IMR-90 (cell line): ENCODE data around the gene OR52N2. TPM values are rescaled to one million over a fixed set of nuclear protein-coding genes. Genes with fewer than 3 reads are reported as not detected.

Source experiments
- ATAC-seq: fragments of 200-7000 bp; cut with Tn5 transposase; 2 replicates; pipeline ENCODE4 v1.9.1; 2020; ENCODE audit warnings: low read depth, mild to moderate bottlenecking, moderate library complexity
- BruUV-seq: library from RNA; stranded (reverse); fragments of 400-500 nt; replicated peaks from 2 replicates; lab custom pipeline; 2021; lab: Mats Ljungman, UMichigan
- CTCF ChIA-PET: fragments of 300-600 bp; formaldehyde crosslinking; extraction: SDS; loops from one replicate; lab custom pipeline; 2021; ENCODE audit warnings: antibody characterized with exemption; lab: Yijun Ruan, JAX
- POLR2A ChIA-PET: fragments of 300-600 bp; sonication (Branson Sonifier 250); formaldehyde crosslinking; loops from one replicate; lab custom pipeline; 2022; ENCODE audit warnings: antibody characterized with exemption; ENCODE audit not compliant: unreplicated experiment; lab: Charles Lee
- DNase-seq: peaks from one replicate; pipeline ENCODE4 v3.0.0; 2013
- H2AFZ ChIP-seq: replicated peaks from 2 replicates; pipeline ENCODE3; 2013; ENCODE audit warnings: low read length, mild to moderate bottlenecking; ENCODE audit not compliant: poor library complexity
- H2AK5ac ChIP-seq: 2 replicates; pipeline ENCODE4 v1.6.1; 2013; ENCODE audit warnings: low read depth, low read length, inconsistent platforms
- H2AK9ac ChIP-seq: replicated peaks from 2 replicates; pipeline ENCODE3; 2013; ENCODE audit warnings: mild to moderate bottlenecking, low read depth, low read length, moderate library complexity; ENCODE audit not compliant: poor library complexity
- H2BK120ac ChIP-seq: 2 replicates; pipeline ENCODE4 v1.6.1; 2013; ENCODE audit warnings: low read depth, low read length, inconsistent platforms
- H2BK15ac ChIP-seq: 3 replicates; pipeline ENCODE4 v1.6.1; 2013; ENCODE audit warnings: low read depth, low read length, inconsistent platforms
- H2BK20ac ChIP-seq: 2 replicates; pipeline ENCODE4 v1.6.1; 2013; ENCODE audit warnings: low read depth, mild to moderate bottlenecking, inconsistent platforms, low read length, moderate library complexity
- H2BK5ac ChIP-seq: 2 replicates; pipeline ENCODE4 v1.6.1; 2013; ENCODE audit warnings: mild to moderate bottlenecking, low read depth, low read length, inconsistent platforms; ENCODE audit not compliant: poor library complexity, severe bottlenecking
- H3K14ac ChIP-seq: replicated peaks from 2 replicates; pipeline ENCODE4 v1.6.1; 2013; ENCODE audit warnings: low read depth, low read length, inconsistent platforms
- H3K18ac ChIP-seq: 2 replicates; pipeline ENCODE4 v1.6.1; 2013; ENCODE audit warnings: low read depth, low read length, control low read depth
- H3K23ac ChIP-seq: 2 replicates; pipeline ENCODE4 v1.6.1; 2013; ENCODE audit warnings: low read depth, low read length, inconsistent platforms
- H3K27ac ChIP-seq: 2 replicates; pipeline ENCODE4 v1.5.1; 2013; ENCODE audit warnings: mild to moderate bottlenecking, control low read depth, low read length; ENCODE audit not compliant: insufficient read depth
- H3K27me3 ChIP-seq: 2 replicates; pipeline ENCODE4 v1.6.1; 2013; ENCODE audit warnings: low read length; ENCODE audit not compliant: control insufficient read depth, insufficient read depth
- H3K36me3 ChIP-seq: 2 replicates; pipeline ENCODE4 v1.6.1; 2013; ENCODE audit warnings: low read length, mixed read lengths; ENCODE audit not compliant: control insufficient read depth, insufficient read depth
- H3K4ac ChIP-seq: 2 replicates; pipeline ENCODE4 v1.6.1; 2013; ENCODE audit warnings: low read depth, low read length, inconsistent platforms
- H3K4me1 ChIP-seq: 2 replicates; pipeline ENCODE4 v1.6.1; 2013; ENCODE audit warnings: low read length, mixed read lengths; ENCODE audit not compliant: control insufficient read depth, insufficient read depth
- H3K4me2 ChIP-seq: 2 replicates; pipeline ENCODE4 v1.6.1; 2013; ENCODE audit warnings: low read depth, mild to moderate bottlenecking, control low read depth, low read length, moderate library complexity
- H3K4me3 ChIP-seq: 2 replicates; pipeline ENCODE4 v1.5.1; 2013; ENCODE audit warnings: low read depth, mild to moderate bottlenecking, control low read depth, low read length, moderate library complexity; ENCODE audit not compliant: insufficient read depth
- H3K56ac ChIP-seq: 2 replicates; pipeline ENCODE4 v1.6.1; 2013; ENCODE audit warnings: low read length, inconsistent platforms; ENCODE audit not compliant: insufficient read depth; ENCODE audit errors: extremely low read depth
- H3K79me1 ChIP-seq, 2 experiments: 2 replicates each; pipeline ENCODE4 v1.6.1; 2013; ENCODE audit warnings: low read length in 2 of 2, inconsistent platforms in 1 of 2, low read depth in 1 of 2
- H3K9ac ChIP-seq: 2 replicates; pipeline ENCODE4 v1.6.1; 2013; ENCODE audit warnings: low read depth, low read length, control low read depth
- H3K9me1 ChIP-seq: 2 replicates; pipeline ENCODE4 v1.6.1; 2013; ENCODE audit warnings: low read length, inconsistent platforms; ENCODE audit not compliant: insufficient read depth
- H3K9me3 ChIP-seq: 2 replicates; pipeline ENCODE4 v1.6.1; 2013; ENCODE audit warnings: low read length; ENCODE audit not compliant: control insufficient read depth, insufficient read depth
- H4K20me1 ChIP-seq: 2 replicates; pipeline ENCODE4 v1.6.1; 2013; ENCODE audit warnings: low read length, inconsistent platforms; ENCODE audit not compliant: insufficient read depth
- H4K5ac ChIP-seq: 2 replicates; pipeline ENCODE4 v1.6.1; 2013; ENCODE audit warnings: mild to moderate bottlenecking, low read depth, low read length, control low read depth
- H4K8ac ChIP-seq, 2 experiments: 2 replicates each; pipeline ENCODE4 v1.6.1; 2013; ENCODE audit warnings: low read depth in 2 of 2, low read length in 2 of 2, control low read depth in 1 of 2, inconsistent platforms in 1 of 2
- H4K91ac ChIP-seq: 2 replicates; pipeline ENCODE4 v1.6.1; 2013; ENCODE audit warnings: low read depth, low read length, inconsistent platforms; ENCODE audit not compliant: insufficient read depth
- BHLHE40 ChIP-seq: fragments of 150-350 bp; IDR thresholded peaks from 2 replicates; pipeline ENCODE4 v1.6.1; 2016; ENCODE audit warnings: mild to moderate bottlenecking, low read depth, low read length
- CEBPB ChIP-seq: IDR thresholded peaks from 2 replicates; pipeline ENCODE4 v1.6.1; 2012; ENCODE audit warnings: low read depth, low read length, improper control_type of control experiment
- CHD1 ChIP-seq: IDR thresholded peaks from 2 replicates; pipeline ENCODE4 v1.6.1; 2012; ENCODE audit warnings: low read depth, low read length, improper control_type of control experiment
- FOS ChIP-seq: fragments of 150-350 bp; IDR thresholded peaks from 2 replicates; pipeline ENCODE4 v1.6.1; 2016; ENCODE audit warnings: low read depth, low read length
- MAFK ChIP-seq: IDR thresholded peaks from 2 replicates; pipeline ENCODE4 v1.6.1; 2012; ENCODE audit warnings: low read depth, low read length, improper control_type of control experiment
- MAZ ChIP-seq: IDR thresholded peaks from 2 replicates; pipeline ENCODE4 v1.6.1; 2012; ENCODE audit warnings: low read depth, mild to moderate bottlenecking, low read length, improper control_type of control experiment, moderate library complexity, borderline replicate concordance
- MXI1 ChIP-seq: IDR thresholded peaks from 2 replicates; pipeline ENCODE4 v1.6.1; 2012; ENCODE audit warnings: low read depth, mild to moderate bottlenecking, low read length, moderate library complexity, borderline replicate concordance
- NFE2L2 ChIP-seq: fragments of 150-350 bp; IDR thresholded peaks from 2 replicates; pipeline ENCODE4 v1.6.1; 2016; ENCODE audit warnings: low read depth, mild to moderate bottlenecking, low read length
- POLR2A ChIP-seq: IDR thresholded peaks from 2 replicates; pipeline ENCODE4 v1.6.1; 2012; ENCODE audit warnings: mild to moderate bottlenecking, low read depth, low read length
- RAD21 ChIP-seq: IDR thresholded peaks from 2 replicates; pipeline ENCODE4 v1.6.1; 2012; ENCODE audit warnings: low read length, improper control_type of control experiment
- RCOR1 ChIP-seq: IDR thresholded peaks from 2 replicates; pipeline ENCODE4 v1.6.1; 2012; ENCODE audit warnings: mild to moderate bottlenecking, low read length, improper control_type of control experiment; ENCODE audit not compliant: insufficient replicate concordance
- RFX5 ChIP-seq: IDR thresholded peaks from 2 replicates; pipeline ENCODE4 v1.8.0; 2012; ENCODE audit warnings: low read depth, mild to moderate bottlenecking, low read length, moderate library complexity
- SMC3 ChIP-seq: fragments of 150-350 bp; IDR thresholded peaks from 2 replicates; pipeline ENCODE4 v1.6.1; 2016; ENCODE audit warnings: low read depth, mild to moderate bottlenecking, antibody characterized with exemption, low read length, moderate library complexity
- WGBS, 2 experiments: methylation state at CpG; one replicate each; pipeline versions ENCODE4 v1.1.5 to v1.1.7; 2013; ENCODE audit warnings: missing lambda C conversion rate in 2 of 2; ENCODE audit not compliant: insufficient read length in 1 of 2; ENCODE audit errors: extremely low coverage in 2 of 2; 5-methylcytosine and 5-hydroxymethylcytosine counted together
- dilution Hi-C: fragments of 300-500 bp; cut with HindIII; formaldehyde crosslinking; loops from one replicate; pipeline ENCODE4 v1.14.3; 2018; ENCODE audit warnings: low sequenced_read_pairs; ENCODE audit not compliant: unreplicated experiment
- in situ Hi-C: fragments of 300-500 bp; cut with MboI; formaldehyde crosslinking; loops from 3 replicates; pipeline ENCODE4 v1.14.3; 2019; ENCODE audit warnings: low sequenced_read_pairs, inconsistent platforms, mixed read lengths
- intact Hi-C: fragments of 100-400 bp; cut with micrococcal nuclease; formaldehyde crosslinking; loops from 2 replicates; pipeline ENCODE4 v1.10.0; 2022
- polyA plus RNA-seq, 3 experiments: library from polyadenylated mRNA; depleted of rRNA; stranded (reverse); fragments of >200 nt; gene quantifications; 2 replicates each; pipeline ENCODE4 v1.2.3, GENCODE V29; 2012; ENCODE audit warnings: low replicate concordance in 1 of 3
- total RNA-seq: library from RNA; depleted of rRNA; stranded (reverse); fragments of >200 nt; gene quantifications from 2 replicates; pipeline ENCODE4 v1.2.3, GENCODE V29; 2012
- TF ChIP-seq, protein P1 (sequence below): conservative IDR thresholded peaks from 2 replicates; pipeline ENCODE4 v1.5.1; 2012; ENCODE audit warnings: mild to moderate bottlenecking, low read depth, low read length, improper control_type of control experiment
- TF ChIP-seq, protein P2 (sequence below): fragments of 150-350 bp; IDR thresholded peaks from 2 replicates; pipeline ENCODE4 v1.6.1; 2017; ENCODE audit warnings: mild to moderate bottlenecking, antibody characterized with exemption, low read length, low read depth
- TF ChIP-seq, protein P3 (sequence below): fragments of 150-350 bp; IDR thresholded peaks from 2 replicates; pipeline ENCODE4 v1.6.1; 2016; ENCODE audit warnings: low read depth, mild to moderate bottlenecking, low read length, moderate library complexity, borderline replicate concordance

The OR52N2 gene
- total and polyA plus RNA-seq, 2 of the 4 experiments (the other 2 are of a cell fraction) = not detected

DNA sequence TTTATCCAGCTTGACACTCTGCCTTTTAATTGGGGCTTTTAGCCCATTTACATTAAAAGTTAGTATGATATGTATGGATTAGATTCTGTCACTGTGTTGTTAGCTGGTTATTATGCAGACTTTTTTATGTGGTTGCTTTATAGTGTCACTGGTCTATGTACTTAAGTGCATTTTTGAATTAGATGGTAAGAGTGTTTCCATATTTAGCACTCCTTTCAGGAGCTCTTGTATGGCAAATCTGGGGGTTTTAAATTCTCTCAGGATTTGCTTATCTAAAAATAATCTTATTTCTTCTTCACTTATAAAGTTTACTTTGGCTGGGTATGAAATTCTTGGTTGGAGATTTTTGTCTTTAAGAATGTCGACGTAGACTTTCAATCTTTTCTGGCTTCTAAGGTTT is 29.0 kb downstream of the OR52N2 start:
- H2BK20ac ChIP-seq = no peak overlapping the region
- no peak overlapping the region for H3K4ac ChIP-seq
- no peak overlapping the region for H2AK5ac ChIP-seq
- no peak overlapping the region for H3K56ac ChIP-seq
- H3K18ac ChIP-seq = no peak overlapping the region
- no peak overlapping the region for H2AK9ac ChIP-seq
- ATAC-seq = no peak
- no peaks in the 10 kb centered on the region for H3K4me1 ChIP-seq
- dilution Hi-C loops = no loop called here
- no peak overlapping the region for H4K5ac ChIP-seq
- intact Hi-C loops = no loop called here
- H3K9me1 ChIP-seq = no peaks in the 10 kb centered on the region
- no peak overlapping the region for H3K27ac ChIP-seq
- POLR2A ChIA-PET = no interaction called here
- H4K20me1 ChIP-seq = no peaks in the 10 kb centered on the region
- TF ChIP-seq, protein P1, sequence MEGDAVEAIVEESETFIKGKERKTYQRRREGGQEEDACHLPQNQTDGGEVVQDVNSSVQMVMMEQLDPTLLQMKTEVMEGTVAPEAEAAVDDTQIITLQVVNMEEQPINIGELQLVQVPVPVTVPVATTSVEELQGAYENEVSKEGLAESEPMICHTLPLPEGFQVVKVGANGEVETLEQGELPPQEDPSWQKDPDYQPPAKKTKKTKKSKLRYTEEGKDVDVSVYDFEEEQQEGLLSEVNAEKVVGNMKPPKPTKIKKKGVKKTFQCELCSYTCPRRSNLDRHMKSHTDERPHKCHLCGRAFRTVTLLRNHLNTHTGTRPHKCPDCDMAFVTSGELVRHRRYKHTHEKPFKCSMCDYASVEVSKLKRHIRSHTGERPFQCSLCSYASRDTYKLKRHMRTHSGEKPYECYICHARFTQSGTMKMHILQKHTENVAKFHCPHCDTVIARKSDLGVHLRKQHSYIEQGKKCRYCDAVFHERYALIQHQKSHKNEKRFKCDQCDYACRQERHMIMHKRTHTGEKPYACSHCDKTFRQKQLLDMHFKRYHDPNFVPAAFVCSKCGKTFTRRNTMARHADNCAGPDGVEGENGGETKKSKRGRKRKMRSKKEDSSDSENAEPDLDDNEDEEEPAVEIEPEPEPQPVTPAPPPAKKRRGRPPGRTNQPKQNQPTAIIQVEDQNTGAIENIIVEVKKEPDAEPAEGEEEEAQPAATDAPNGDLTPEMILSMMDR = no peak
- TF ChIP-seq CHD1 = no peak
- no peak for TF ChIP-seq MAFK
- no peak for TF ChIP-seq BHLHE40
- no peak for TF ChIP-seq FOS
- TF ChIP-seq RAD21 = no peak
- no peak for TF ChIP-seq MAZ
- TF ChIP-seq RCOR1 = no peak
- no peak for TF ChIP-seq RFX5
- TF ChIP-seq MXI1 = no peak
- TF ChIP-seq, protein P2, sequence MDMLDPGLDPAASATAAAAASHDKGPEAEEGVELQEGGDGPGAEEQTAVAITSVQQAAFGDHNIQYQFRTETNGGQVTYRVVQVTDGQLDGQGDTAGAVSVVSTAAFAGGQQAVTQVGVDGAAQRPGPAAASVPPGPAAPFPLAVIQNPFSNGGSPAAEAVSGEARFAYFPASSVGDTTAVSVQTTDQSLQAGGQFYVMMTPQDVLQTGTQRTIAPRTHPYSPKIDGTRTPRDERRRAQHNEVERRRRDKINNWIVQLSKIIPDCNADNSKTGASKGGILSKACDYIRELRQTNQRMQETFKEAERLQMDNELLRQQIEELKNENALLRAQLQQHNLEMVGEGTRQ = no peak
- TF ChIP-seq NFE2L2 = no peak
- no peak for TF ChIP-seq POLR2A
- no peak for TF ChIP-seq SMC3
- TF ChIP-seq, protein P3, sequence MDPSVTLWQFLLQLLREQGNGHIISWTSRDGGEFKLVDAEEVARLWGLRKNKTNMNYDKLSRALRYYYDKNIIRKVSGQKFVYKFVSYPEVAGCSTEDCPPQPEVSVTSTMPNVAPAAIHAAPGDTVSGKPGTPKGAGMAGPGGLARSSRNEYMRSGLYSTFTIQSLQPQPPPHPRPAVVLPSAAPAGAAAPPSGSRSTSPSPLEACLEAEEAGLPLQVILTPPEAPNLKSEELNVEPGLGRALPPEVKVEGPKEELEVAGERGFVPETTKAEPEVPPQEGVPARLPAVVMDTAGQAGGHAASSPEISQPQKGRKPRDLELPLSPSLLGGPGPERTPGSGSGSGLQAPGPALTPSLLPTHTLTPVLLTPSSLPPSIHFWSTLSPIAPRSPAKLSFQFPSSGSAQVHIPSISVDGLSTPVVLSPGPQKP = no peak
- no peak for TF ChIP-seq CEBPB
- H4K8ac ChIP-seq = no peak overlapping the region
- H4K91ac ChIP-seq = no peak overlapping the region
- no peak overlapping the region for H3K23ac ChIP-seq
- no peaks in the 10 kb centered on the region for H3K79me1 ChIP-seq
- CTCF ChIA-PET = interaction anchor here (1.2 kb wide), 1 partner anchor 26 kb away, joined by 5 read pairs; no protein-coding TSS in a partner anchor
- no CpG with 5 or more reads among the region's 2 CpGs for WGBS, 2 experiments
- H3K9me3 ChIP-seq = 0 out of 2 replicates have a peak, but pooled peaks cover 2% of the 10 kb centered on the region
- no peak overlapping the region for H2AFZ ChIP-seq
- no peak overlapping the region for H3K14ac ChIP-seq
- H3K4me3 ChIP-seq = no peak overlapping the region
- H2BK15ac ChIP-seq = no peak overlapping the region
- BruUV-seq = no TSS peak
- H3K36me3 ChIP-seq = no peaks in the 10 kb centered on the region
- DNase-seq = no peak
- H2BK120ac ChIP-seq = no peak overlapping the region
- H3K27me3 ChIP-seq = no peaks in the 10 kb centered on the region
- H2BK5ac ChIP-seq = no peak overlapping the region
- in situ Hi-C loops = no loop called here
- H3K9ac ChIP-seq = no peak overlapping the region
- no peak overlapping the region for H3K4me2 ChIP-seq
